ENCODE data around the gene FOXRED2. TPM values are rescaled to one million over a fixed set of nuclear protein-coding genes. Genes with fewer than 3 reads are reported as not detected.
A peak's percentile ranks its signal among the peaks of the same experiment; 100 is the strongest.

Gene FOXRED2
- total and polyA plus RNA-seq, 2 donors (not counting 1 experiment from before 2014, with no cell fraction given) = 3.3 to 3.8 TPM

DNA sequence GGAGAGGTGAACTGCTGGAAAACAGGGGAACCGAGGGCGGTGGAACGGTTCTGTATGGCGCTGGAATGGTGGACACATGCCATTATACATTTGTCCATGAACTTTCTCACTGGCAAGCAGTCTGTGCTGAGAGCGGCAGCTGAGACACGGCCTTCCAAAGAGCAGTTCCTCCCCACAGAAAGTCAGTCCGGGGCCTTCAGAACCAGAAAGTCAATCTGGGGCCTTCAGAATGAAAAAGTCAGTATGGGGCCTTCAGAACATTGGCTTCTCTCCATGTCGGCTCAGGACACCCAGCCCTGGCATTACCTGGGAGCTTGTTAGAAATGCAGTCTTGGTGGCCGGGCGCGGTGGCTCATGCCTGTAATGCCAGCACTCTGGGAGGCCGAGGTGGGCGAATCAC is 34.2 kb downstream of the FOXRED2 start:
- no peak overlapping the region for H3K4me2 ChIP-seq (ENCODE audit: extremely low read depth, insufficient read depth, low read length)
- H3K4me1 ChIP-seq (ENCODE audit: control insufficient read depth, extremely low read depth, insufficient read depth, low read length) = peaks cover 32% of the 10 kb centered on the region
- no peak for DNase-seq (ENCODE audit: low read depth in 2 of 2)
- TF ChIP-seq EZH2 (IDR thresholded peaks at IDR 0.05; ENCODE audit: low read length, missing control alignments) = no peak
- TF ChIP-seq, protein P1, sequence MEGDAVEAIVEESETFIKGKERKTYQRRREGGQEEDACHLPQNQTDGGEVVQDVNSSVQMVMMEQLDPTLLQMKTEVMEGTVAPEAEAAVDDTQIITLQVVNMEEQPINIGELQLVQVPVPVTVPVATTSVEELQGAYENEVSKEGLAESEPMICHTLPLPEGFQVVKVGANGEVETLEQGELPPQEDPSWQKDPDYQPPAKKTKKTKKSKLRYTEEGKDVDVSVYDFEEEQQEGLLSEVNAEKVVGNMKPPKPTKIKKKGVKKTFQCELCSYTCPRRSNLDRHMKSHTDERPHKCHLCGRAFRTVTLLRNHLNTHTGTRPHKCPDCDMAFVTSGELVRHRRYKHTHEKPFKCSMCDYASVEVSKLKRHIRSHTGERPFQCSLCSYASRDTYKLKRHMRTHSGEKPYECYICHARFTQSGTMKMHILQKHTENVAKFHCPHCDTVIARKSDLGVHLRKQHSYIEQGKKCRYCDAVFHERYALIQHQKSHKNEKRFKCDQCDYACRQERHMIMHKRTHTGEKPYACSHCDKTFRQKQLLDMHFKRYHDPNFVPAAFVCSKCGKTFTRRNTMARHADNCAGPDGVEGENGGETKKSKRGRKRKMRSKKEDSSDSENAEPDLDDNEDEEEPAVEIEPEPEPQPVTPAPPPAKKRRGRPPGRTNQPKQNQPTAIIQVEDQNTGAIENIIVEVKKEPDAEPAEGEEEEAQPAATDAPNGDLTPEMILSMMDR (conservative IDR thresholded peaks at IDR 0.05 in 1 of 2, IDR thresholded peaks at IDR 0.05 in 1 of 2; ENCODE audit: low read depth in 1 of 2, low read length in 2 of 2) = no peak
- H3K9me3 ChIP-seq (ENCODE audit: control insufficient read depth, insufficient read depth, low read depth, low read length) = no peaks in the 10 kb centered on the region
- no peak overlapping the region for H3K4me3 ChIP-seq (replicated peaks in 1 of 4; ENCODE audit: control extremely low read depth in 1 of 4, insufficient read depth in 1 of 4, low read depth in 3 of 4, low read length in 4 of 4)
- no peaks in the 10 kb centered on the region for H4K20me1 ChIP-seq (ENCODE audit: control insufficient read depth, extremely low read depth, insufficient read depth, low read length)
- H3K27ac ChIP-seq (ENCODE audit: insufficient read depth, low read length) = no peak overlapping the region
- peaks cover 9% of the 10 kb centered on the region for H3K36me3 ChIP-seq (ENCODE audit: control insufficient read depth, insufficient read depth, low read length)
- H3K27me3 ChIP-seq (ENCODE audit: control insufficient read depth, insufficient read depth, low read length) = no peaks in the 10 kb centered on the region
- no peak overlapping the region for H2AFZ ChIP-seq (ENCODE audit: low read length)
- peaks cover 18% of the 10 kb centered on the region for H3K79me2 ChIP-seq (ENCODE audit: control insufficient read depth, insufficient read depth, low read length)
- no peak overlapping the region for H3K9ac ChIP-seq (ENCODE audit: insufficient read depth, low read length)

DNA sequence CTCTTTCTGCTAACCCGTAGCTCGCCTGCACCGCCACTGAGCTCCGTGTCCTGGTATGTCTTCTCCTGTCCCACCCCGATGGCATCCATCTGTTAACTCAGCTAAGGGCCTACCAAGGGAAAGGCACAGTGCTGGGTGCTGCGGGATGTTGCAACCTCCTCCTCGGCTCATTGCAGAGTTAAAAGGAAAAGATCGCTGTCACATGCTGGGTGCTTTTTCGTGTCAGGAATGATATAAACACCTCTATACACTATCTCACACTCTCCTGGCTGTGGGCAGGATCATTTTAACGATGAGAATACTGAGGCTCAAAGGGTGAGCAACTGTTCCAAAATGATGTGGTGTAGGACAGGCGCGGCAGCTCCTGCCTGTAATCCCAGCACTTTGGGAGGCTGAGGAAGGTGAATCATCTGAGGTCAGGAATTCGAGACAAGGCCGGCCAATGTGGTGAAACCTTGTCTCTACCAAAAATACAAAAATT is 35.5 kb downstream of the FOXRED2 start:
- Histone ChIP-seq H3K4me2 (ENCODE audit: extremely low read depth, insufficient read depth, low read length) (no peak overlapping the region), H2AFZ (ENCODE audit: low read length) (no peak overlapping the region), H3K36me3 (ENCODE audit: control insufficient read depth, insufficient read depth, low read length) (peaks cover 8% of the 10 kb centered on the region), H3K9me3 (ENCODE audit: control insufficient read depth, insufficient read depth, low read depth, low read length) (no peaks in the 10 kb centered on the region), H3K27ac (ENCODE audit: insufficient read depth, low read length) (peak overlapping the region; percentile 69), H3K79me2 (ENCODE audit: control insufficient read depth, insufficient read depth, low read length) (peaks cover 18% of the 10 kb centered on the region), H3K27me3 (ENCODE audit: control insufficient read depth, insufficient read depth, low read length) (no peaks in the 10 kb centered on the region), H4K20me1 (ENCODE audit: control insufficient read depth, extremely low read depth, insufficient read depth, low read length) (no peaks in the 10 kb centered on the region), H3K4me3 (replicated peaks in 1 of 4; ENCODE audit: control extremely low read depth in 1 of 4, insufficient read depth in 1 of 4, low read depth in 3 of 4, low read length in 4 of 4) (no peak overlapping the region), H3K9ac (ENCODE audit: insufficient read depth, low read length) (no peak overlapping the region), H3K4me1 (ENCODE audit: control insufficient read depth, extremely low read depth, insufficient read depth, low read length) (peaks cover 44% of the 10 kb centered on the region)
- peak; percentile 34 to 88 for DNase-seq (ENCODE audit: low read depth in 2 of 2)
- no peak for TF ChIP-seq EZH2 (IDR thresholded peaks at IDR 0.05; ENCODE audit: low read length, missing control alignments)
- TF ChIP-seq, protein P1 (conservative IDR thresholded peaks at IDR 0.05 in 1 of 2, IDR thresholded peaks at IDR 0.05 in 1 of 2; ENCODE audit: low read depth in 1 of 2, low read length in 2 of 2) = no peak

DNA sequence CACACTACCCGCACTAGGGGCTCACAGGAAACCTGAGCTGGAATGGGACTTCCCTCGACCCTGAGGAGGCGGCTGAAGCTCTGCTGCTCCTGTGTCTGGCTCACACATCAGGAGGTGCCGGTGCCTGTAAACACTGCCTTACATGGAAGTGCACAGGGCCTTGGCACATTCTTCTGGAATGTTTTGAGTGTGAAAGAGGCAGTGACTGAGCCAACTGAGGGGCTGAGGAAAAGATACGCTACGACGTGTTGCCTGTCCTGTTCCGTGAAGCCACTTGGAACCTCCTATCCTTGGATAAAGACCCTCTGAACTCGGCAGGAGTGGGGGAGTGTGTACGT is 35.9 kb downstream of the FOXRED2 start:
- H3K4me1 ChIP-seq (ENCODE audit: control insufficient read depth, extremely low read depth, insufficient read depth, low read length) = peaks cover 48% of the 10 kb centered on the region
- H3K27me3 ChIP-seq (ENCODE audit: control insufficient read depth, insufficient read depth, low read length) = no peaks in the 10 kb centered on the region
- peak; percentile 58 to 86 for DNase-seq (ENCODE audit: low read depth in 2 of 2)
- peak overlapping the region; percentile 69 for H3K27ac ChIP-seq (ENCODE audit: insufficient read depth, low read length)
- TF ChIP-seq EZH2 (IDR thresholded peaks at IDR 0.05; ENCODE audit: low read length, missing control alignments) = no peak
- TF ChIP-seq, protein P1 (conservative IDR thresholded peaks at IDR 0.05 in 1 of 2, IDR thresholded peaks at IDR 0.05 in 1 of 2; ENCODE audit: low read depth in 1 of 2, low read length in 2 of 2) = no peak
- no peak overlapping the region for H3K4me3 ChIP-seq (replicated peaks in 1 of 4; ENCODE audit: control extremely low read depth in 1 of 4, insufficient read depth in 1 of 4, low read depth in 3 of 4, low read length in 4 of 4)
- H3K79me2 ChIP-seq (ENCODE audit: control insufficient read depth, insufficient read depth, low read length) = peaks cover 18% of the 10 kb centered on the region
- H3K36me3 ChIP-seq (ENCODE audit: control insufficient read depth, insufficient read depth, low read length) = peaks cover 9% of the 10 kb centered on the region
- no peaks in the 10 kb centered on the region for H4K20me1 ChIP-seq (ENCODE audit: control insufficient read depth, extremely low read depth, insufficient read depth, low read length)
- H3K4me2 ChIP-seq (ENCODE audit: extremely low read depth, insufficient read depth, low read length) = no peak overlapping the region
- no peak overlapping the region for H3K9ac ChIP-seq (ENCODE audit: insufficient read depth, low read length)
- H3K9me3 ChIP-seq (ENCODE audit: control insufficient read depth, insufficient read depth, low read depth, low read length) = no peaks in the 10 kb centered on the region
- H2AFZ ChIP-seq (ENCODE audit: low read length) = no peak overlapping the region
